Measurements from ENCODE around the gene SHH. TPM values are rescaled to one million over a fixed set of nuclear protein-coding genes. Genes with fewer than 3 reads are reported as not detected.

SHH gene
- total RNA-seq, 1 experiment from 2014 or later = not detected

DNA sequence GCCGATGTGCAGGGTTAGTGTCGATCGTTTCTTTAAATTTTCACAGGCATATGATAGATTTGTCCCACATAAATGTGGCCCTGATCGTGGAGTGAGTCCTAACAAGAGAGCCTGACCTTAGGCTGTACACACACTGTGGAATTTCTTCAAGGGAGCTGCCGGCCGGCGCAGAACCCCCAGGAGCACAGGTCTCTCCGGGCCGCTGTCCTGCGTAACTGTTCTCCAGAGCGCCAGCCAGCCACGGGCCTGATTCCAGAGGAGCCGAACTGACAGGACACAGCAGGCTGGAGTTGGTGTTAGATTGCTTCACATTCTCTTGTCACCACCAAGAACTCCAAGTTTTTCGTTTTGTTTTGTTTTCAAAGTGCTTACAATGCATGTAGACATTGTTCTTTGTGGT is 37.3 kb downstream of the SHH start:
- Histone ChIP-seq H3K27me3 (replicated peaks; ENCODE audit: insufficient read depth, low read depth, low read length, poor library complexity) (no peaks in the 10 kb centered on the region), H3K9me3 (ENCODE audit: low read depth, low read length, poor library complexity, severe bottlenecking) (no peaks in the 10 kb centered on the region), H3K4me1 (ENCODE audit: insufficient read depth, low read length, poor library complexity, severe bottlenecking) (no peaks in the 10 kb centered on the region), H3K36me3 (ENCODE audit: insufficient read depth, low read length, poor library complexity, severe bottlenecking) (peaks cover 38% of the 10 kb centered on the region), H3K27ac (ENCODE audit: low read depth, low read length, poor library complexity, severe bottlenecking) (no peak overlapping the region), H3K4me3 (ENCODE audit: low read depth, low read length, poor library complexity, severe bottlenecking) (no peak overlapping the region)
- CTCF ChIA-PET = no interaction called here
- no peak for DNase-seq (ENCODE audit: low spot score)
- intact Hi-C loops (cut with micrococcal nuclease; ENCODE audit: unreplicated experiment) = no loop called here
- no TSS peak for BruUV-seq (replicated peaks)
- no peak for TF ChIP-seq EZH2 (IDR thresholded peaks at IDR 0.05; ENCODE audit: borderline replicate concordance, low read depth, low read length, poor library complexity, severe bottlenecking)
- TF ChIP-seq, protein P1, sequence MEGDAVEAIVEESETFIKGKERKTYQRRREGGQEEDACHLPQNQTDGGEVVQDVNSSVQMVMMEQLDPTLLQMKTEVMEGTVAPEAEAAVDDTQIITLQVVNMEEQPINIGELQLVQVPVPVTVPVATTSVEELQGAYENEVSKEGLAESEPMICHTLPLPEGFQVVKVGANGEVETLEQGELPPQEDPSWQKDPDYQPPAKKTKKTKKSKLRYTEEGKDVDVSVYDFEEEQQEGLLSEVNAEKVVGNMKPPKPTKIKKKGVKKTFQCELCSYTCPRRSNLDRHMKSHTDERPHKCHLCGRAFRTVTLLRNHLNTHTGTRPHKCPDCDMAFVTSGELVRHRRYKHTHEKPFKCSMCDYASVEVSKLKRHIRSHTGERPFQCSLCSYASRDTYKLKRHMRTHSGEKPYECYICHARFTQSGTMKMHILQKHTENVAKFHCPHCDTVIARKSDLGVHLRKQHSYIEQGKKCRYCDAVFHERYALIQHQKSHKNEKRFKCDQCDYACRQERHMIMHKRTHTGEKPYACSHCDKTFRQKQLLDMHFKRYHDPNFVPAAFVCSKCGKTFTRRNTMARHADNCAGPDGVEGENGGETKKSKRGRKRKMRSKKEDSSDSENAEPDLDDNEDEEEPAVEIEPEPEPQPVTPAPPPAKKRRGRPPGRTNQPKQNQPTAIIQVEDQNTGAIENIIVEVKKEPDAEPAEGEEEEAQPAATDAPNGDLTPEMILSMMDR (conservative IDR thresholded peaks at IDR 0.05; ENCODE audit: low read depth, low read length) = no peak
- POLR2A ChIA-PET (ENCODE audit: low non-redundant PET) = no interaction called here

DNA sequence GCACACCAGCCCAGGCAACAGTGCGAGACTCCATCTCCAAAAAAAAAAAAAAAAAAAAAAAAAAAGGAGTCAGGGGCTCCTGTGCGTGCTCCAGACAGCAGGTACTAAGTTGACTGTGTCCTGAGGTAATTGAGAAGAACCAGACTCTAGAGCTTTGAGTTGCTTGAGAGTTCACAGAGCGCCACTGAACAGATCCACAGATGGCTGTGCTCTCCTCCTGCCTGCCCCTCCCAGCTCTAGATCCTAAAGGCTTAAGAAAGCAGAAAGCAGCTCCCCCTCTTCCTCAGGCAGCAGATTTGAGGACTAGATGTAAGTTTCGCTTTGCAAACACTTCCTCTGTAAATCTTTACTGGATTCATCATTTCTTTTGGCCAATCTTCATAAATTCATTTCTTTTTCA is 38.7 kb downstream of the SHH start:
- Histone ChIP-seq H3K9me3 (ENCODE audit: low read depth, low read length, poor library complexity, severe bottlenecking) (no peaks in the 10 kb centered on the region), H3K4me1 (ENCODE audit: insufficient read depth, low read length, poor library complexity, severe bottlenecking) (no peaks in the 10 kb centered on the region), H3K4me3 (ENCODE audit: low read depth, low read length, poor library complexity, severe bottlenecking) (no peak overlapping the region), H3K27me3 (replicated peaks; ENCODE audit: insufficient read depth, low read depth, low read length, poor library complexity) (no peaks in the 10 kb centered on the region), H3K27ac (ENCODE audit: low read depth, low read length, poor library complexity, severe bottlenecking) (no peak overlapping the region), H3K36me3 (ENCODE audit: insufficient read depth, low read length, poor library complexity, severe bottlenecking) (peaks cover 48% of the 10 kb centered on the region)
- TF ChIP-seq, protein P1 (conservative IDR thresholded peaks at IDR 0.05; ENCODE audit: low read depth, low read length) = no peak
- no peak for TF ChIP-seq EZH2 (IDR thresholded peaks at IDR 0.05; ENCODE audit: borderline replicate concordance, low read depth, low read length, poor library complexity, severe bottlenecking)
- intact Hi-C loops (cut with micrococcal nuclease; ENCODE audit: unreplicated experiment) = no loop called here
- no peak for DNase-seq (ENCODE audit: low spot score)
- CTCF ChIA-PET = interaction anchor here (0.8 kb wide), 1 partner anchor 174 kb away, joined by 8 read pairs; no protein-coding TSS in a partner anchor
- POLR2A ChIA-PET (ENCODE audit: low non-redundant PET) = no interaction called here
- no TSS peak for BruUV-seq (replicated peaks)

DNA sequence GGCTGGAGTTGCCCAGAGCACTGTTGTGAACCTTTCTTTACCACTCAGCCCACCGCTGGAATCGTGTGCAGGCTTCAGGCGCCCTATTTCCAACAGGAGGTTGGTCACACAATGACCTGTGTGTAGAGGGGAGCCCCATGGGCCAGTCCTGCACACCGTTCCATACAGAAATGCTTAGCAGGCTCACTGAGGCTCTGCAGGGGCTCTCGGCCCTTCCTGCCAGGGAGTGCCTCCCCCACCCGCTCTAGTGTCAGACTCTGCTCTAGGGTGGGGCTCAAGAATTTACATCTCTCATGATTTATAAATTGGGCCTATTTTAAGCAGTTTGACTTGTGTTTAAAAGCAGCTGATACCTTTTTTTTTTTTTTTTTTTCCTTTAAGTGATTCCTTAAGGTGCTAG is 42.0 kb downstream of the SHH start:
- no TSS peak for BruUV-seq (replicated peaks)
- H3K27ac ChIP-seq (ENCODE audit: low read depth, low read length, poor library complexity, severe bottlenecking) = no peak overlapping the region
- H3K4me3 ChIP-seq (ENCODE audit: low read depth, low read length, poor library complexity, severe bottlenecking) = no peak overlapping the region
- no peak for DNase-seq (ENCODE audit: low spot score)
- H3K27me3 ChIP-seq (replicated peaks; ENCODE audit: insufficient read depth, low read depth, low read length, poor library complexity) = no peaks in the 10 kb centered on the region
- peaks cover 56% of the 10 kb centered on the region for H3K36me3 ChIP-seq (ENCODE audit: insufficient read depth, low read length, poor library complexity, severe bottlenecking)
- CTCF ChIA-PET = interaction anchor here (0.5 kb wide), 1 partner anchor 21 kb away, joined by 4 read pairs; no protein-coding TSS in a partner anchor
- TF ChIP-seq, protein P1 (conservative IDR thresholded peaks at IDR 0.05; ENCODE audit: low read depth, low read length) = no peak
- TF ChIP-seq EZH2 (IDR thresholded peaks at IDR 0.05; ENCODE audit: borderline replicate concordance, low read depth, low read length, poor library complexity, severe bottlenecking) = no peak
- H3K9me3 ChIP-seq (ENCODE audit: low read depth, low read length, poor library complexity, severe bottlenecking) = no peaks in the 10 kb centered on the region
- POLR2A ChIA-PET (ENCODE audit: low non-redundant PET) = no interaction called here
- no peaks in the 10 kb centered on the region for H3K4me1 ChIP-seq (ENCODE audit: insufficient read depth, low read length, poor library complexity, severe bottlenecking)
- intact Hi-C loops (cut with micrococcal nuclease; ENCODE audit: unreplicated experiment) = no loop called here
